ES-I3 (cell line): ENCODE results near the gene DPP8.

ENCODE experiments used
- H3K36me3 ChIP-seq: 2 replicates; pipeline ENCODE4 v1.6.1; 2013; ENCODE audit warnings: mild to moderate bottlenecking, low read length, control low read depth, moderate library complexity; ENCODE audit not compliant: insufficient read depth
- H3K4me1 ChIP-seq: 2 replicates; pipeline ENCODE4 v1.6.1; 2013; ENCODE audit warnings: mild to moderate bottlenecking, control low read depth, low read length; ENCODE audit not compliant: insufficient read depth
- H3K9ac ChIP-seq: 2 replicates; pipeline ENCODE4 v1.6.1; 2013; ENCODE audit warnings: low read depth, mild to moderate bottlenecking, low read length, moderate library complexity
- H3K9me3 ChIP-seq: 2 replicates; pipeline ENCODE4 v1.6.1; 2013; ENCODE audit warnings: mild to moderate bottlenecking, low read length, moderate library complexity; ENCODE audit not compliant: control insufficient read depth, insufficient read depth

The DPP8 gene

GRCh38 chr15:65535192-65535591 is 17.7 kb upstream of the DPP8 start:
- no peaks in the 10 kb centered on the region; the same call in 1 of the 2 replicates for H3K36me3 ChIP-seq
- no peak overlapping the region for H3K9ac ChIP-seq
- H3K4me1 ChIP-seq: peaks cover 13% of the 10 kb centered on the region
- H3K9me3 ChIP-seq: no peaks in the 10 kb centered on the region

- H3K36me3 ChIP-seq: no peaks in the 10 kb centered on the region; the same call in 1 of the 2 replicates
- H3K4me1 ChIP-seq: peaks cover 13% of the 10 kb centered on the region
- no peaks in the 10 kb centered on the region for H3K9me3 ChIP-seq
- H3K9ac ChIP-seq: no peak overlapping the region
These were observed 15.7 kb upstream of the DPP8 start for GRCh38 chr15:65533057-65533756.

- Histone ChIP-seq H3K9me3 (no peaks in the 10 kb centered on the region), H3K36me3 (no peaks in the 10 kb centered on the region; the same call in 1 of the 2 replicates), H3K4me1 (peaks cover 13% of the 10 kb centered on the region), H3K9ac (no peak overlapping the region)
These were observed 15.2 kb upstream of the DPP8 start for GRCh38 chr15:65532738-65533051.

DNA sequence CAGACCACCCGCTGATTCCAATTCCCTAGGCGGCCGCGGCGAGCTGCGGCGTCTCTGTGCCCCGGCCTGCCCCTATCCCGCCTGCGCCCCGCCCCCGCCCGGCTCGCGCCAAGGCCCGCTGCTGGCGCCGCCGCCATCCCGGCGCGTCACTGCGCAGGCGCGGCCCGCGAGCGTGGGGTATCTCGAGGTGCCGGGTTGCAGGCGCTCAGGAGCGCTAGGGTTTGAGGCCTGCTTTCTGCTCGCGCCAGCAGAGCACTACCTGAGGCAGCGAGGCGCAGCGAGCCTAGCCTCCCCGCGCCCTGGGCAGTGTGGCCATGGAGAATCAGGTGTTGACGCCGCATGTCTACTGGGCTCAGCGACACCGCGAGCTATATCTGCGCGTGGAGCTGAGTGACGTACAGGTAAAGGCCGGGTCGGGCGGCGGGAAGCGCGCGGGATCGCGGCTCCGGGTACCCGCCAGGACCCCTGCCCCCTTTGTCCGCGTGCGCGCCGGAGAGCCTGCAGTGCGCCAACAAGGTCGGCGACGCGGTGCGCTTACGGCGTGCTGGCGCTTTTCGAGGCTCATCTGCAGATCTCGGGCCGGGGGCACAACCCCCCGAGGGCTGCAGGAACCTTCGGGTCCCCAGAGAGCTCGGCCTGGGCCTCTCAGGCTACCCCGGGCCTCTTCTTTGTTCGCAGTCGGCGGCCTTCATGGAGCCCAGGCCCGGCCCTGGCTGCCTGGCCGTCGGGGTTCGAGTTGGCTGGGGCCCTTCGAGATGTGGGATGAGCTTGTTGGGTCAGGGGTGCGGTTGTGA is 13.0 kb upstream of the DPP8 start, which contains the start of gene HACD3:
Gene HACD3 (plus strand): TSS at position 146 of the 794 bp plus-strand sequence. CDS start 169 bp downstream, at position 315.
- Histone ChIP-seq H3K4me1 (peaks cover 13% of the 10 kb centered on the region), H3K9me3 (no peaks in the 10 kb centered on the region), H3K9ac (peak within 1 kb of the TSS; percentile 85), H3K36me3 (no peaks in the 10 kb centered on the region)

- H3K9ac ChIP-seq: peak overlapping the region; percentile 85
- peaks cover 13% of the 10 kb centered on the region for H3K4me1 ChIP-seq
- H3K36me3 ChIP-seq: no peaks in the 10 kb centered on the region
- no peaks in the 10 kb centered on the region for H3K9me3 ChIP-seq
These were observed 12.4 kb upstream of the DPP8 start for GRCh38 chr15:65529762-65530317.

DNA sequence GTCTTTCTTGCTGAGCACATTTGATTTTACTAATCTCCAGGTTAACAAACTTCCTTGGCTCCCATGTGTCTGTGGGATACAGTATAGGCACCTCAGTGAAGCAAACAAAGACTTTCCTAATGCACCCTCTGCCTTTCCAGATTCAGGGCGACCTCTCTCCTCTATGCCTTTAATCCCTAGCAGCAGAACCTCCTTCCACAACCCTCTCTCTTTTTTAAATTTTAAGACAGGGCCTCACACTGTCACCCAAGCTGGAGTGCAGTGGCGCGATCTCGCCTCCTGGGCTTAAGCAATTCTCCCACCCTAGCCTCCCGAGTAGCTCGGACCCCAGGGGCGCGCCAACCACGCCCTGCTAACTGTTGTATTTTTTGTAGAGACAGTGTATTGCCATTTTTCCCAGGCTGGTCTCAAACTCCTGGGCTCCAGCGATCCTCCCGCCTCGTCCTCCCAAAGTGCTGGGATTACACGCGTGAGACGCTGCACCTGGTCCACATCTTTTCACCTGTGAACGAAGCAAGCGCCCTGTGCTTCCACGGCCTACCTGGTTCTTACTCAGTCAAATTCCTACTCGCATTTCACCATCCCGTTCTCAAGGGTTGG is 11.1 kb upstream of the DPP8 start:
- Histone ChIP-seq H3K9ac (peak overlapping the region; percentile 0; the same call in 1 of the 2 replicates), H3K9me3 (no peaks in the 10 kb centered on the region), H3K36me3 (no peaks in the 10 kb centered on the region), H3K4me1 (peaks cover 13% of the 10 kb centered on the region)

DNA sequence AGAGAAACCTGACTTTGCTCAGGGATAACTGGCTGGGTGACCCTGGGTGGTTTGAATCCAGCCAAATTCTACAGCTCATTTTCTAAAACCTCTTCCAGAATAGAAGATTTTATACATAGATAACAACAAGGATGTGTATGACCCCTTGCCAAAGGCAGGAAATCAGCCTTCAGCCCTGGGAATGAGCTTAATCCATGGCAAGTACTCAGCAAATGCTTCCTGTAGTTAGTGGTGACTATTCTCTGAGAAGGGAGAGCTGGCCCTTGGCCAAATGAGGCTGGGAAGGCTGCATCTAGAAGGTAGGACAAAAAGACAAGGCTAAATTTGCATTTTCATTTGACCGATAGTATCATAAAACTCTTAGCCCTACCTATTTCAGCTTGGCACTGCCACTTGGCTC is 8.1 kb upstream of the DPP8 start:
- Histone ChIP-seq H3K9ac (no peak overlapping the region), H3K9me3 (no peaks in the 10 kb centered on the region), H3K36me3 (no peaks in the 10 kb centered on the region), H3K4me1 (no peaks in the 10 kb centered on the region)

DNA sequence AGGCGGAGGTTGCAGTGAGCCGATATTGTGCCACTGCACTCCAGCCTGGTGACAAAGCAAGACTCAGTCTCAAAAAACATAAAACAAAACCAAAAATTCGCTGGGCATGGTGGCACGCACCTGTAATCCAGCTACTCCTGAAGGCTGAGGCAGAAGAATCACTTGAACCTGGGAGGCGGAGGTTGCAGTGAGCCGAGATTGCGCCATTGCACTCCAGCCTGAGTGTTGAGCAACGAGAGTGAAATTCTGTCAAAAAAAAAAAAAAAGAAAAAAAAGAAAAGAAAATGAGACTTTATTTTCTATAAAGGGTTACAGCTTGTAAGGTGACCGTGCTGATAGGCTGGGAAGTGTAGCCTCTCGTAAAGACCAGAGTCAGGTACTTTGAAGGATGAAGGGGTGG is 6.7 kb upstream of the DPP8 start:
- Histone ChIP-seq H3K9me3 (no peaks in the 10 kb centered on the region), H3K4me1 (no peaks in the 10 kb centered on the region), H3K36me3 (no peaks in the 10 kb centered on the region), H3K9ac (no peak overlapping the region)

GRCh38 chr15:65521350-65521749 is 3.9 kb upstream of the DPP8 start:
- H3K36me3 ChIP-seq: no peaks in the 10 kb centered on the region
- H3K9me3 ChIP-seq: no peaks in the 10 kb centered on the region
- H3K4me1 ChIP-seq: peaks cover under 1% of the 10 kb centered on the region; the same call in 1 of the 2 replicates
- H3K9ac ChIP-seq: no peak overlapping the region

DNA sequence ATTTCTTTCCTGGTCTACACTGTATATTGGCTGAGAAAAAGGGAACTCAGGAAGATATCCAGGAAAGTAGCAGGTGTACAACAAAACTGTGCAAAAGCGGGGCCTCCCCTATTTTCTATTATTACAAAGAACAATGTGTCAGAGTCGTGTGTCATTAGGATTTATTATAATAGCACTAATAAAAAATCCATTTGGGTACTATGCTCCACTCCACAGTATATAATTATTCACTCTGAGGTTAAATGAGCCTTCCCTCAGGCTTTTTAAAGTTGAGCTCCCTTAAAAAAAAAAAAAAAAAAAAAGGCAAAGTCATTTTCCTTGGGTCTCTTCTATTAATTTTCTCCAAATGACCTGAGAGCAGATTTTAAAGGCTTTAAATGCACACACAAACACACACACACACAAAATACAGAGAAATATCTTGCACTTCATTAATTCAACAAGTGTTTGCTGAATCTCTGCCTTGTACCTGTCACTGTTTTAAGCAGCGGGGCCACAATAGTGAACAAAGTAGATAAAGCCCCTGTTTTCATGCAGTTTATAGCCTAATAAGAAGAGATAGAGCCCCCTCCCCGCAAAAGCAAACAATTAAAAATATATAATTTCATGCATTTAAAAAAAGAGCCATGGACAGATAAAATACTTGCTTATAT is 1.3 kb upstream of the DPP8 start:
- H3K4me1 ChIP-seq: peaks cover 4% of the 10 kb centered on the region; the same call in 1 of the 2 replicates
- no peak overlapping the region for H3K9ac ChIP-seq
- H3K36me3 ChIP-seq: peaks cover 8% of the 10 kb centered on the region; the same call in 1 of the 2 replicates
- no peaks in the 10 kb centered on the region for H3K9me3 ChIP-seq

- H3K9ac ChIP-seq: peak overlapping the region; percentile 84; the same call in 1 of the 2 replicates
- H3K36me3 ChIP-seq: peaks cover 8% of the 10 kb centered on the region; the same call in 1 of the 2 replicates
- no peaks in the 10 kb centered on the region for H3K9me3 ChIP-seq
- peaks cover 4% of the 10 kb centered on the region; the same call in 1 of the 2 replicates for H3K4me1 ChIP-seq
These were observed 348 bp upstream of the DPP8 start for GRCh38 chr15:65517866-65518207.

DNA sequence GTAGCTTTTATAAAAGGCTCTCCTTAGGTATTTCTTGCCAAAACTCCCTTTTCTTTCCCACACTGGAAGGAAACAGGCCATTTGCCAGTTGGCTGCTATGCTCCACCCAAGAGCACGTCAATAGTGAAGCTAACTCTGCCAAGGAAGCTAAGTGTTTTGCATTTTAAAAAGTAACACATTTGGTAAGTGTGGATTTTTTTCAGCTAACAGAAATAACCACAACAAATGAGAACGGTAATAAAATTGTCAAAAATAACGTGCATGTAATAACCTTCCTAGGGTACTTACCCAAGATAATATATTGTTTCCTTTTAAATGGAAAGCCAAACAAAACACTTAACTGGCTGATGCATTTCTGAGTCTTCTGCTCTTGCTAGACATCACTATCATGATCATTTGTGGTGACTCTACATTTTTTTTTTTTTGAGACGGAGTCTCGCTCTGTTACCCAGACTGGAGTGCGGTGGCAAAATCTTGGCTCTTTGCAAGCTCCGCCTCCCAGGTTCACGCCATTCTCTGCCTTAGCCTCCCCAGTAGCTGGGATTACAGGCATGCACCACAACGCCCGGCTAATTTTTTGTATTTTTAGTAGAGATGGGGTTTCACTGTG is 4.6 kb downstream of the DPP8 start:
- Histone ChIP-seq H3K36me3 (peaks cover 14% of the 10 kb centered on the region), H3K9me3 (no peaks in the 10 kb centered on the region), H3K9ac (no peak overlapping the region), H3K4me1 (peaks cover 4% of the 10 kb centered on the region; the same call in 1 of the 2 replicates)

DNA sequence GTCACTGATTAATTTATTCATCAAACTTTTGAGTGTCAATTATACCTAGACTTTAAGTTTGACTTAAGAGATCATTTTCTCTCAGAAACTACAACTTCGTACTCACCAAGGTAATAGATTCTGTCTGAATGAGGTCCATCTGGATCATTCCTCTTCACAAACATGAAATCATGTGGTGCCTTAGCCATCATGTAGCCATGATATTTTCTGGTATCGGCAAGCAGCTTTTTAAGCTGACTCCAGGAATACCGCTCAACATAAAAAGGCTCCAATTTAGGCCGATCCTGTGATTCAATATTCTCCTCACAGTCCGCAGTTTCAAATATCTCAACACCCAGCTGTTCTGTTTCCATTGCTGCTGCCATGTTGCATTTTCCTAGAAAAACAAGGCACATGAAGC is 5.3 kb downstream of the DPP8 start:
- Histone ChIP-seq H3K4me1 (peaks cover 4% of the 10 kb centered on the region; the same call in 1 of the 2 replicates), H3K9me3 (no peaks in the 10 kb centered on the region), H3K36me3 (peaks cover 14% of the 10 kb centered on the region), H3K9ac (no peak overlapping the region)

GRCh38 chr15:65509321-65509720 is 8.2 kb downstream of the DPP8 start:
- peaks cover 10% of the 10 kb centered on the region for H3K36me3 ChIP-seq
- H3K9me3 ChIP-seq: no peaks in the 10 kb centered on the region
- H3K4me1 ChIP-seq: no peaks in the 10 kb centered on the region
- H3K9ac ChIP-seq: no peak overlapping the region
